Uterus (tissue), 2 donors: ENCODE results near the gene ASTN2.

ENCODE experiments used
- POLR2A ChIP-seq, 2 donors: fragments of 450-650 bp; IDR thresholded peaks; one replicate each; pipeline ENCODE4 v1.6.1; 2016; ENCODE audit warnings: antibody characterized with exemption in 2 of 2, mild to moderate bottlenecking in 1 of 2, moderate library complexity in 1 of 2
- TF ChIP-seq, protein P1 (sequence below), 4 experiments: fragments of 200-600 bp in 2 of 4; fragments of 450-650 bp in 2 of 4; sonication (generic) in 2 of 4; IDR thresholded peaks; one replicate each; pipeline ENCODE4 v1.5.1; 2016 to 2019; ENCODE audit warnings: antibody characterized with exemption in 4 of 4, mild to moderate bottlenecking in 2 of 4, moderate library complexity in 1 of 4

DNA sequence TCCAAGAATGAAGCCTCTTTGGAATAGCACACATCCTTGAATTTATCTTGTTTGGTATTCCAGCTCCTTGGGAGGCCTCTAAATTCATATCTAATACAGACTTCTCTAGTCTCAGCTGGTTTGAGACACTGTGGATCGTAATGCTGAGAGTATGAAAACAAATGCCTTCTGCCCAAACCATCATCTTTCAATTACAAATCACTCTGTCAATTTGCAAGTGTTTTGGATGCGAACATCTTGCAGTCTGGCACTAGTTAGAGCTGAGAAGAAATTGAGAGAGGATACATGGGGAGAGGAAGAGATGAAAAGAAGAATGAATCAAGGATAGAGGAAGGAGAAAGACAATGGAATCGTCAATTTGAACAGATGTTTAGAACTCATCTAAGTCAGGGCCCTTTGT is 342.6 kb downstream of the ASTN2 start:
- TF ChIP-seq, protein P1, sequence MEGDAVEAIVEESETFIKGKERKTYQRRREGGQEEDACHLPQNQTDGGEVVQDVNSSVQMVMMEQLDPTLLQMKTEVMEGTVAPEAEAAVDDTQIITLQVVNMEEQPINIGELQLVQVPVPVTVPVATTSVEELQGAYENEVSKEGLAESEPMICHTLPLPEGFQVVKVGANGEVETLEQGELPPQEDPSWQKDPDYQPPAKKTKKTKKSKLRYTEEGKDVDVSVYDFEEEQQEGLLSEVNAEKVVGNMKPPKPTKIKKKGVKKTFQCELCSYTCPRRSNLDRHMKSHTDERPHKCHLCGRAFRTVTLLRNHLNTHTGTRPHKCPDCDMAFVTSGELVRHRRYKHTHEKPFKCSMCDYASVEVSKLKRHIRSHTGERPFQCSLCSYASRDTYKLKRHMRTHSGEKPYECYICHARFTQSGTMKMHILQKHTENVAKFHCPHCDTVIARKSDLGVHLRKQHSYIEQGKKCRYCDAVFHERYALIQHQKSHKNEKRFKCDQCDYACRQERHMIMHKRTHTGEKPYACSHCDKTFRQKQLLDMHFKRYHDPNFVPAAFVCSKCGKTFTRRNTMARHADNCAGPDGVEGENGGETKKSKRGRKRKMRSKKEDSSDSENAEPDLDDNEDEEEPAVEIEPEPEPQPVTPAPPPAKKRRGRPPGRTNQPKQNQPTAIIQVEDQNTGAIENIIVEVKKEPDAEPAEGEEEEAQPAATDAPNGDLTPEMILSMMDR (IDR thresholded peaks at IDR 0.05) = no peak
- no peak for TF ChIP-seq POLR2A (IDR thresholded peaks at IDR 0.05)
